RPMI8226 (cell line): Measurements from ENCODE around the gene BMI1.

Source experiments
- DNase-seq: peaks from one replicate; pipeline ENCODE4 v3.0.0-alpha.2; 2015

BMI1 gene

DNA sequence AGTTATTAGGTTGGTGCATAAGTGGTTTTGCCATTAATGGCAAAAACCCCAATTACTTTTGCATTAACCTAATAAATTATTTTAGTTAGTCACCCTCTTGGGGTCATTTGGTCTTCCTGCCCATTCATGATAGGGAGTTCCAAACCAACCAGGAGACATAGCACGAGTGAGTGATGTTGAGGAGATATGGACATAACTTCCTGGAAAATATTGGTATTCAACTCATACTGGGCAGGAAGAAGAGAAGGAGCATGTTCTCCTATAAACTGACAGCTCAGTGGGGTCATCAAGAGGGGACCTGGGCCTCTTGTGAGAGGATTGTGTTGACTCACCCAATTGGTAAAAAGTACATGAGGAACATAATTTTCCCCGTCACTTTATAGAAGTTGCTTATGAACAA, 48.1 kb downstream of the BMI1 start:
- no peak for DNase-seq

DNA sequence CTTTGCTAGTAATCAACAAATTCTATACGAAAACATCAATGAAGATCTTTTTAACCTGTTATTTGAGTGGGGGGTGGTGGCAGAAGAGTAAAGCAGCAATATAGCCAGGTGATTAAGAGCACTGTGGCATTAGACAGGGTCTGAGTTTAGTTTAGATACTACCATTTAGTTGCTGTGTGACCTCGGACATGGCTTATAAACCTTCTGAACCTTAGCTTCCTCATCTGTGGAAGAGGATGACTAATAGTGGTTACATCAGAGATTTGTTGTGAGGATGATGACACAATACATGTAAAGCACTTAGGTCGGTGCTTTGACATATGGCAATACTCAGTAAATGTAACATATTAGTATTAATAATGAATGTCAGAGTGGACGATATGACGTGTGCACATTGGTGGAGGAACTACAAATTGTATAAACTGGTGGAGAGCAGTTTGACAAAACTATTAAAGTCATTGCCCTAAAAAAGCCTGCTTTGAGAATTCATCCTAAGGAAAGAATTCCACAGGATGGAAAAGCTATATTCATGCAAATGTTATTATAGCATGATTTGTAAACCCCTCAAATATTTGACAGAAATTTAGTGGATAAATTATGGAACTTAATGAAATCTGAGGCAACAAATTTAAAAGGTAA, 48.7 kb downstream of the BMI1 start:
- DNase-seq = no peak

DNA sequence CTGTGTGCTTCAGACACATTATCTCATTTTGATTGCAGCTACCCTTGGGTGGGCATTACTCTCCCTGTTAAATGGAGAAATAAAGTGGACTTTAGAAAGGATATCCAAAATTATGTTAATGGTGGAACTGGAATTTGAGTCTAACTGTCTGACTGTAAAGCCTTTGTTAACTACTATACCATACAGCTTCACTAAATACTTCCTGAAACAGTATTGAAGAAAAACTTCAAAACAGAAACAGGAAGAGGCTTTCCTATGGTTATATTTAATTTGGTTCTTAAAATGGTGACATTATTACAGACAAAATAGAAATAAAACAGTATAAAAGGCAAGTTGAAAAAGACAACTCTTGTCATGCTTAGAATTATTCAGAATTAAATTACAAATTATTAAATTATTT, 49.4 kb downstream of the BMI1 start:
- DNase-seq = no peak

DNA sequence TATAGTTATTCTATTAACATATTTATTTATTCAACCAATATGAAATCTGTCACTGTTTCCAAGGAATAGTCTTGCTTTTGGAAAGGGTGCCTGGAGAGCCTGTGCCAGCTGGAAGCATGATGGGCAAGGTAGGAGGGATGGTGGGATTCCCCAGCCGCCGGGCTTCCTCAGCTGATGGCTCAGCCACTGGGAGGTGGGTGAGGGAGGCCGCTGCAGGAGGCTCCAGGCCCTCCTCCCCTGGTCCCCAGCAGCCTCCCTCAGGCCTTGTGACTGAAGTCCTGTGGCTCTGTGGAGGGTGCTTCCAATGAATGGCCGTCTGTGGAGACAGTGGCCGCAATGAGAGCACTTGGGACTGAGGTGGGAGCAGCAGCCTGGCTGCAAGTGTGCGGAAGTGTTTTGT, 51.4 kb downstream of the BMI1 start:
- DNase-seq = no peak

DNA sequence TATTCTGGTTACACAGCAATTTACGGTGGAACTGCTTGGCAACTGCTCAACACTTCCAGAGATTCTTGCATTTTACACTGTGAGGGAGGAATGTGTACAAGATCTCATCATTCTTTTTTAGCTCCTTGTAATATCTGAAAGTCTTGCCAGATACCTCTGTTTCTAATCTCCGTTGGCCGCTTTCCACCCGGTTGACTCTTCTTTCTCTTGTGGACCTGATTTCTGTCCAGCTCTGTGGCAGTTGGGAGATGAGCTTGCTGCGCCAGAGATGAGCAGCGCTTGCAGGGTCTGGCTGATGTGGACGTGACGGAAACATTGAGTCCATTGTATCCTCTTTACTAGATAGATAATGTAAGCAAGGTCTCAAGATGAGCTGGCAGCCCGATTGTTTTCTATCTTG, 52.0 kb downstream of the BMI1 start:
- no peak for DNase-seq

DNA sequence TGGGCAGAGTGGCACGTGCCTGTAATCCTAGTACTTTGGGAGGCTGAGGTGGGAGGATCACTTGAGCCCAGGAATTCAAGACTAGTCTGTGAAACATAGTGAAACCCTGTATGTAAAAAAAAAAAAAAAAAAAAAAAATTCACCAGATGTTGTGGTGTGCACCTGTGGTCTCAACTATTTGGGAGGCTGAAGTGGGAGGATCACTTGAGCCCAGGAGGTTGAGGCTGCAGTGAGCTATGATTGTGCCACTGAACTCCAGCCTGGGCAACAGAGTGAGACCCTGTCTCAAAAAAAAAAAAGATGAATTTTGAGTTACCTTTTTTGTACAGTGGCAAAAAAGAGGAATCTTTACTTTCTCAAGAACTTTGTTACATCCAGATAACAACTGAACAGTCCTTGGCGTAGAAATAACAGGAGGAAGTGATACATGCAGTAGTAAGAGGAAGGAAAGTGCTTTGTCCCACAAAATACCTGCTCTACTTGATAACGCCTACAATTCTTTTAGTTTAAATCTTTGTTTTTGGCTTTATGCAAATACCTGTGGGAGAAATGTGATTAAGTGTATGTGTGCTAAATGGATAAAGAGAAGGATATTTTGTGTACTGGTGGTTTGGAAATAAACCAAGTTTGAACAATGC, 53.7 kb downstream of the BMI1 start:
- no peak for DNase-seq

DNA sequence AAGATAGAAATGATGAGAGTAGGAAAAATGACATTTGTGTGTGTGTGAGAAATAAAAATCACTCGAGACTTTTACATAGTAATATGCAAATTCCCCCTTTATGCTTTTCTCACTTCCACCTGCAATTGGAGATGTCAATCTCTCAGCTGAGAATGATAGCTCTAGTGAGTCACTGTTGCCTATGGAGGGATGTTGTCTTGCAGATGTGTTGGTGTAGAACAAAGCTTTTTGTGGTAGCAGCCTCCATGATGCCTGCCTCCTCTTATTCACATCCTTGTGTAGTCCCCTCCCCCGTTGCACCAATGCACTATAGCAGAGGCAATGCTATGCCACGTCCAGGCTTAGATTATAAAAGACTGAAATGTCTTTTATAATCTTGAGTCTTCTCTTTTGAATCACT, 58.2 kb downstream of the BMI1 start:
- no peak for DNase-seq
